ENCODE measurements around the gene COX18.
A peak's percentile ranks its signal among the peaks of the same experiment; 100 is the strongest.

COX18 gene

GRCh38 chr4:73069338-73070073 is at the start of gene COX18:
Gene COX18, minus strand, starts transcription at chr4:73069716. Its CDS starts 67 bp downstream, at chr4:73069649.
- in situ Hi-C loops (cut with MboI; ENCODE audit: low pct_unique_long_range_greater_than_20kb, low sequenced_read_pairs, unreplicated experiment) = loop anchor here (25.0 kb wide), 2 partner anchors 193 to 543 kb away; partner anchors contain the start of genes ANKRD17 and RASSF6
- TF ChIP-seq CTCF (IDR thresholded peaks at IDR 0.05; ENCODE audit: extremely low read depth, insufficient read depth, missing control alignments) = no peak
- peak; percentile 89 for DNase-seq (ENCODE audit: low spot score)

GRCh38 chr4:73109493-73109892 is 40.0 kb upstream of the COX18 start:
- no peak for DNase-seq (ENCODE audit: low spot score)

GRCh38 chr4:73104695-73105094 is 35.2 kb upstream of the COX18 start:
- in situ Hi-C loops (cut with MboI; ENCODE audit: low pct_unique_long_range_greater_than_20kb, low sequenced_read_pairs, unreplicated experiment) = no loop called here
- DNase-seq (ENCODE audit: low spot score) = no peak
- no peak for TF ChIP-seq CTCF (IDR thresholded peaks at IDR 0.05; ENCODE audit: extremely low read depth, insufficient read depth, missing control alignments)

More at GRCh38 chr4:73109493-73109892, 40.0 kb upstream of the COX18 start:
- in situ Hi-C loops (cut with MboI; ENCODE audit: low pct_unique_long_range_greater_than_20kb, low sequenced_read_pairs, unreplicated experiment) = no loop called here
- TF ChIP-seq CTCF (IDR thresholded peaks at IDR 0.05; ENCODE audit: extremely low read depth, insufficient read depth, missing control alignments) = no peak

- DNase-seq (ENCODE audit: low spot score) = no peak
- in situ Hi-C loops (cut with MboI; ENCODE audit: low pct_unique_long_range_greater_than_20kb, low sequenced_read_pairs, unreplicated experiment) = no loop called here
- TF ChIP-seq CTCF (IDR thresholded peaks at IDR 0.05; ENCODE audit: extremely low read depth, insufficient read depth, missing control alignments) = no peak
Measured at GRCh38 chr4:73103799-73104503, 34.4 kb upstream of the COX18 start.

- no peak for TF ChIP-seq CTCF (IDR thresholded peaks at IDR 0.05; ENCODE audit: extremely low read depth, insufficient read depth, missing control alignments)
- DNase-seq (ENCODE audit: low spot score) = no peak
- in situ Hi-C loops (cut with MboI; ENCODE audit: low pct_unique_long_range_greater_than_20kb, low sequenced_read_pairs, unreplicated experiment) = no loop called here
Measured at GRCh38 chr4:73099143-73099542, 29.6 kb upstream of the COX18 start.

GRCh38 chr4:73098713-73099112 is 29.2 kb upstream of the COX18 start:
- TF ChIP-seq CTCF (IDR thresholded peaks at IDR 0.05; ENCODE audit: extremely low read depth, insufficient read depth, missing control alignments) = no peak
- in situ Hi-C loops (cut with MboI; ENCODE audit: low pct_unique_long_range_greater_than_20kb, low sequenced_read_pairs, unreplicated experiment) = no loop called here
- no peak for DNase-seq (ENCODE audit: low spot score)

Measured in GM13977 (cell line).